Inflammatory macrophage treated with lipopolysaccharide for 4 hours (primary cell): Measurements from ENCODE around the gene ACOT12.
"Not testable (repeated sequence)": the region's sequence is repeated elsewhere in the genome, so short reads cannot be mapped to it uniquely, and the experiment has no call there.

Source experiments
- DNase-seq: peaks from one replicate; pipeline ENCODE4 v3.0.0-alpha.2; 2020

ACOT12 gene

GRCh38 chr5:81393783-81394718 is at the start of gene ACOT12:
TSS of gene ACOT12 (minus strand) at chr5:81394134. CDS start at chr5:81394114, 20 bp downstream.
- DNase-seq, result no peak

- no peak for DNase-seq
Measured at GRCh38 chr5:81435023-81435422, 41.1 kb upstream of the ACOT12 start.

- DNase-seq, result no peak
Measured at GRCh38 chr5:81429985-81430384, 36.1 kb upstream of the ACOT12 start.

- DNase-seq, result no peak
Measured at GRCh38 chr5:81429363-81429762, 35.4 kb upstream of the ACOT12 start.

- no peak for DNase-seq
Measured at GRCh38 chr5:81428861-81429260, 34.9 kb upstream of the ACOT12 start.

GRCh38 chr5:81428446-81428845 is 34.5 kb upstream of the ACOT12 start:
- peak; percentile 22 for DNase-seq

- no peak for DNase-seq
Measured at GRCh38 chr5:81427566-81427965, 33.6 kb upstream of the ACOT12 start.

GRCh38 chr5:81426359-81427030 is 32.6 kb upstream of the ACOT12 start:
- DNase-seq, result peak; percentile 50

GRCh38 chr5:81425569-81425968 is 31.6 kb upstream of the ACOT12 start:
- DNase-seq, result peak; percentile 46

GRCh38 chr5:81424728-81425127 is 30.8 kb upstream of the ACOT12 start:
- DNase-seq, result no peak

- DNase-seq, result peak; percentile 65
Measured at GRCh38 chr5:81422671-81423070, 28.7 kb upstream of the ACOT12 start.

- peak; percentile 81 for DNase-seq
Measured at GRCh38 chr5:81420039-81420667, 26.2 kb upstream of the ACOT12 start.

GRCh38 chr5:81418606-81419005 is 24.7 kb upstream of the ACOT12 start:
- DNase-seq, result no peak

- DNase-seq, result no peak
Measured at GRCh38 chr5:81417052-81417451, 23.1 kb upstream of the ACOT12 start.

- DNase-seq, result no peak
Measured at GRCh38 chr5:81409896-81410295, 16.0 kb upstream of the ACOT12 start.

- no peak for DNase-seq
Measured at GRCh38 chr5:81409361-81409760, 15.4 kb upstream of the ACOT12 start.

GRCh38 chr5:81408496-81408895 is 14.6 kb upstream of the ACOT12 start:
- no peak for DNase-seq

GRCh38 chr5:81407811-81408210 is 13.9 kb upstream of the ACOT12 start:
- not testable (repeated sequence) for DNase-seq

- DNase-seq, result no peak
Measured at GRCh38 chr5:81405126-81405891, 11.4 kb upstream of the ACOT12 start.

GRCh38 chr5:81402192-81402930 is 8.4 kb upstream of the ACOT12 start:
- no peak for DNase-seq

- DNase-seq, result no peak
Measured at GRCh38 chr5:81401266-81401665, 7.3 kb upstream of the ACOT12 start.

GRCh38 chr5:81400375-81400774 is 6.4 kb upstream of the ACOT12 start:
- DNase-seq, result peak; percentile 25
